22Rv1 (cell line): Measurements from ENCODE around the gene KDM4E.
"Not testable (repeated sequence)": the region's sequence is repeated elsewhere in the genome, so short reads cannot be mapped to it uniquely, and the experiment has no call there.

ENCODE experiments used
- H3K27ac ChIP-seq: fragments of 450-650 bp; 2 replicates; pipeline ENCODE4 v1.5.1; 2017
- CTCF ChIP-seq: fragments of 450-650 bp; IDR thresholded peaks from 2 replicates; pipeline ENCODE4 v1.5.1; 2017; ENCODE audit warnings: mild to moderate bottlenecking
- ZFX ChIP-seq: fragments of 450-650 bp; IDR thresholded peaks from 2 replicates; pipeline ENCODE4 v1.6.1; 2017; ENCODE audit warnings: antibody characterized with exemption, borderline replicate concordance

KDM4E gene

GRCh38 chr11:95033051-95033450, 8.0 kb downstream of the KDM4E start:
- no peak for TF ChIP-seq CTCF
- no peak for TF ChIP-seq ZFX
- H3K27ac ChIP-seq: no peak overlapping the region

- no peak for TF ChIP-seq CTCF
These were observed 10.3 kb downstream of the KDM4E start for GRCh38 chr11:95035316-95035715.

GRCh38 chr11:95037356-95038035, 12.4 kb downstream of the KDM4E start:
- not testable (repeated sequence) for H3K27ac ChIP-seq

More at GRCh38 chr11:95035316-95035715, 10.3 kb downstream of the KDM4E start:
- H3K27ac ChIP-seq: no peak overlapping the region

- no peak overlapping the region for H3K27ac ChIP-seq
- TF ChIP-seq CTCF (no peak), ZFX (no peak)
These were observed 17.2 kb downstream of the KDM4E start for GRCh38 chr11:95042239-95042638.

GRCh38 chr11:95042906-95043305, 17.8 kb downstream of the KDM4E start:
- TF ChIP-seq CTCF (no peak), ZFX (no peak)
- H3K27ac ChIP-seq: no peak overlapping the region

- no peak overlapping the region for H3K27ac ChIP-seq
- TF ChIP-seq ZFX (no peak), CTCF (no peak)
These were observed 19.0 kb downstream of the KDM4E start for GRCh38 chr11:95044010-95044409.

- TF ChIP-seq CTCF (no peak), ZFX (no peak)
- no peak overlapping the region for H3K27ac ChIP-seq
These were observed 20.8 kb downstream of the KDM4E start for GRCh38 chr11:95045812-95046211.

- H3K27ac ChIP-seq: not testable (repeated sequence)
These were observed 24.1 kb downstream of the KDM4E start, which contains the start of gene KDM4F for GRCh38 chr11:95049122-95049521. Gene KDM4F, plus strand, starts transcription at chr11:95049422.
